ENCODE measurements around the gene GPBP1.

GPBP1 gene

GRCh38 chr5:57199866-57200265 lies 26.0 kb downstream of the GPBP1 start:
- Histone ChIP-seq H3K4me2 (ENCODE audit: low read length) (no peak overlapping the region), H3K9me3 (ENCODE audit: insufficient read depth, low read depth, low read length) (no peaks in the 10 kb centered on the region), H4K91ac (ENCODE audit: low read depth, low read length) (no peak overlapping the region), H3K4me1 (ENCODE audit: control insufficient read depth in 1 of 2, insufficient read depth in 2 of 2, low read length in 2 of 2) (no peaks in the 10 kb centered on the region), H2BK120ac (ENCODE audit: insufficient read depth, low read length, poor library complexity) (no peak overlapping the region), H2BK5ac (ENCODE audit: low read depth, low read length, poor library complexity) (no peak overlapping the region), H4K12ac (ENCODE audit: low read depth, low read length) (no peak overlapping the region), H3K79me1 (ENCODE audit: low read length) (no peaks in the 10 kb centered on the region), H3K18ac (ENCODE audit: low read length) (no peak overlapping the region), H4K8ac (ENCODE audit: low read depth, low read length) (no peak overlapping the region), H3K36me3 (ENCODE audit: control insufficient read depth in 1 of 2, insufficient read depth in 2 of 2, low read length in 2 of 2) (peaks cover 5% of the 10 kb centered on the region in 2 experiments), H3K27me3 (ENCODE audit: insufficient read depth, low read length) (no peaks in the 10 kb centered on the region), H2BK12ac (ENCODE audit: low read length) (no peak overlapping the region), H3K4ac (ENCODE audit: low read depth, low read length) (peak overlapping the region; percentile 80), H3K9ac (ENCODE audit: low read length) (no peak overlapping the region), H3K79me2 (ENCODE audit: control insufficient read depth, insufficient read depth, low read length, poor library complexity) (peaks cover 18% of the 10 kb centered on the region), H2AK5ac (ENCODE audit: low read length) (no peak overlapping the region), H3K14ac (ENCODE audit: low read length) (no peak overlapping the region), H3K4me3 (ENCODE audit: low read depth, low read length) (no peak overlapping the region), H3K23ac (ENCODE audit: low read length) (no peak overlapping the region), H2AFZ (ENCODE audit: insufficient read depth, low read length, poor library complexity) (no peak overlapping the region), H3K27ac (ENCODE audit: low read depth, low read length) (no peak overlapping the region)
- WGBS (ENCODE audit: extremely low coverage, insufficient coverage, insufficient read length), result no CpG with 5 or more reads among the region's 8 CpGs
- DNase-seq, result no peak

GRCh38 chr5:57202811-57203210 lies 29.0 kb downstream of the GPBP1 start:
- no peak for DNase-seq
- Histone ChIP-seq H3K9me3 (ENCODE audit: insufficient read depth, low read depth, low read length) (no peaks in the 10 kb centered on the region), H4K12ac (ENCODE audit: low read depth, low read length) (no peak overlapping the region), H2AFZ (ENCODE audit: insufficient read depth, low read length, poor library complexity) (no peak overlapping the region), H3K79me1 (ENCODE audit: low read length) (no peaks in the 10 kb centered on the region), H3K79me2 (ENCODE audit: control insufficient read depth, insufficient read depth, low read length, poor library complexity) (peaks cover 25% of the 10 kb centered on the region), H3K4me3 (ENCODE audit: low read depth, low read length) (no peak overlapping the region), H3K14ac (ENCODE audit: low read length) (no peak overlapping the region), H3K18ac (ENCODE audit: low read length) (no peak overlapping the region), H3K9ac (ENCODE audit: low read length) (no peak overlapping the region), H3K36me3 (ENCODE audit: control insufficient read depth in 1 of 2, insufficient read depth in 2 of 2, low read length in 2 of 2) (peaks cover 2 to 5% of the 10 kb centered on the region in 2 experiments), H3K27ac (ENCODE audit: low read depth, low read length) (no peak overlapping the region), H4K91ac (ENCODE audit: low read depth, low read length) (no peak overlapping the region), H2BK120ac (ENCODE audit: insufficient read depth, low read length, poor library complexity) (no peak overlapping the region), H4K8ac (ENCODE audit: low read depth, low read length) (no peak overlapping the region), H2AK5ac (ENCODE audit: low read length) (no peak overlapping the region), H3K4me1 (ENCODE audit: control insufficient read depth in 1 of 2, insufficient read depth in 2 of 2, low read length in 2 of 2) (no peaks in the 10 kb centered on the region), H3K27me3 (ENCODE audit: insufficient read depth, low read length) (no peaks in the 10 kb centered on the region), H2BK5ac (ENCODE audit: low read depth, low read length, poor library complexity) (no peak overlapping the region), H3K4me2 (ENCODE audit: low read length) (no peak overlapping the region), H3K23ac (ENCODE audit: low read length) (no peak overlapping the region), H3K4ac (ENCODE audit: low read depth, low read length) (no peak overlapping the region), H2BK12ac (ENCODE audit: low read length) (no peak overlapping the region)
- 100% methylated on average over 1 of the region's 1 CpG for WGBS (ENCODE audit: extremely low coverage, insufficient coverage, insufficient read length)

DNA sequence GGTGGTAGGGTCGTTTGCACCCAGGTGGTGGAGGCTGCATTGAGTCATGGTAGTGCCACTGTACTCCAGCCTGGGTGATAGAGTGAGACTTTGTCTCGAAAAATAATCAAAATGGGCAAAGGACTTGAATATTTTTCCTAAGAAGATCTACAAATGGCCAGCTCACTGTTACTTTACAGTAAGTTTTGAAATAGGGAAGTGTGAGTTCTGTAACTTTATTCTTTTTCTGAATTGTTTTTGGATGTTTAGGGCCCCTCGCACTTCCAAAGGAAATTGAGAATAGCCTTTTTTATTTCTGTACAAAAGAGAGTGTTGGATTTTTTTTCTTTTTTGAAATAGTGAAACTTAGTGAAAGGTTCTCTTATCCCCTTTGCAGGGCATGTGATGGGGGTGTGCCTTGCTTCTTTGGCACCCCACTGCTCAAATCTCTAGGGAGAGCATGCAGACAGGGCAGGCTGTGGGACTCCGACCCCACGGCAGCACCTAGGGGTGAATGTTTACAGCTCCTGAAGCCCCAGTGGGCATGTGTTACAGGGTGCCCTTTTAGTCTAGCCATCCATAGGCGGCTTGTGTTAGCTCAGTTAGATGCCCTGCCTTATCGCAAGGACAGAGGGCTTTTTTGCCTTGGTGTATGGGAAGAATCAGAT lies 33.3 kb downstream of the GPBP1 start:
- H4K91ac ChIP-seq (ENCODE audit: low read depth, low read length), result no peak overlapping the region
- no peak overlapping the region for H2BK5ac ChIP-seq (ENCODE audit: low read depth, low read length, poor library complexity)
- no peak overlapping the region for H3K18ac ChIP-seq (ENCODE audit: low read length)
- H2BK120ac ChIP-seq (ENCODE audit: insufficient read depth, low read length, poor library complexity), result no peak overlapping the region
- no peak overlapping the region for H3K9ac ChIP-seq (ENCODE audit: low read length)
- peaks cover 4 to 9% of the 10 kb centered on the region in 2 experiments for H3K36me3 ChIP-seq (ENCODE audit: control insufficient read depth in 1 of 2, insufficient read depth in 2 of 2, low read length in 2 of 2)
- no peak overlapping the region for H2AK5ac ChIP-seq (ENCODE audit: low read length)
- H3K27ac ChIP-seq (ENCODE audit: low read depth, low read length), result no peak overlapping the region
- H3K14ac ChIP-seq (ENCODE audit: low read length), result no peak overlapping the region
- H4K12ac ChIP-seq (ENCODE audit: low read depth, low read length), result no peak overlapping the region
- H3K23ac ChIP-seq (ENCODE audit: low read length), result no peak overlapping the region
- peaks cover 2 to 9% of the 10 kb centered on the region in 2 experiments for H3K4me1 ChIP-seq (ENCODE audit: control insufficient read depth in 1 of 2, insufficient read depth in 2 of 2, low read length in 2 of 2)
- H3K4ac ChIP-seq (ENCODE audit: low read depth, low read length), result peak overlapping the region; percentile 96
- DNase-seq, result no peak
- H3K9me3 ChIP-seq (ENCODE audit: insufficient read depth, low read depth, low read length), result no peaks in the 10 kb centered on the region
- peak overlapping the region; percentile 17 for H2AFZ ChIP-seq (ENCODE audit: insufficient read depth, low read length, poor library complexity)
- H3K79me2 ChIP-seq (ENCODE audit: control insufficient read depth, insufficient read depth, low read length, poor library complexity), result peaks cover 23% of the 10 kb centered on the region
- H3K27me3 ChIP-seq (ENCODE audit: insufficient read depth, low read length), result no peaks in the 10 kb centered on the region
- peak overlapping the region; percentile 34 for H3K4me3 ChIP-seq (ENCODE audit: low read depth, low read length)
- no peak overlapping the region for H4K8ac ChIP-seq (ENCODE audit: low read depth, low read length)
- no CpG with 5 or more reads among the region's 7 CpGs for WGBS (ENCODE audit: extremely low coverage, insufficient coverage, insufficient read length)
- no peak overlapping the region for H2BK12ac ChIP-seq (ENCODE audit: low read length)
- no peak overlapping the region for H3K4me2 ChIP-seq (ENCODE audit: low read length)
- no peaks in the 10 kb centered on the region for H3K79me1 ChIP-seq (ENCODE audit: low read length)

GRCh38 chr5:57207681-57208080 lies 33.8 kb downstream of the GPBP1 start:
- no peak overlapping the region for H3K18ac ChIP-seq (ENCODE audit: low read length)
- peaks cover 2 to 9% of the 10 kb centered on the region in 2 experiments for H3K4me1 ChIP-seq (ENCODE audit: control insufficient read depth in 1 of 2, insufficient read depth in 2 of 2, low read length in 2 of 2)
- H2BK120ac ChIP-seq (ENCODE audit: insufficient read depth, low read length, poor library complexity), result no peak overlapping the region
- H2AFZ ChIP-seq (ENCODE audit: insufficient read depth, low read length, poor library complexity), result no peak overlapping the region
- peaks cover 4 to 9% of the 10 kb centered on the region in 2 experiments for H3K36me3 ChIP-seq (ENCODE audit: control insufficient read depth in 1 of 2, insufficient read depth in 2 of 2, low read length in 2 of 2)
- no peak overlapping the region for H3K23ac ChIP-seq (ENCODE audit: low read length)
- WGBS (ENCODE audit: extremely low coverage, insufficient coverage, insufficient read length), result no CpG with 5 or more reads among the region's 7 CpGs
- H2BK12ac ChIP-seq (ENCODE audit: low read length), result no peak overlapping the region
- H3K27me3 ChIP-seq (ENCODE audit: insufficient read depth, low read length), result no peaks in the 10 kb centered on the region
- H3K9me3 ChIP-seq (ENCODE audit: insufficient read depth, low read depth, low read length), result no peaks in the 10 kb centered on the region
- peak overlapping the region; percentile 34 for H3K4me3 ChIP-seq (ENCODE audit: low read depth, low read length)
- H3K27ac ChIP-seq (ENCODE audit: low read depth, low read length), result no peak overlapping the region
- H3K4ac ChIP-seq (ENCODE audit: low read depth, low read length), result peak overlapping the region; percentile 96
- H2BK5ac ChIP-seq (ENCODE audit: low read depth, low read length, poor library complexity), result no peak overlapping the region
- H3K14ac ChIP-seq (ENCODE audit: low read length), result no peak overlapping the region
- no peak overlapping the region for H3K4me2 ChIP-seq (ENCODE audit: low read length)
- no peak overlapping the region for H4K91ac ChIP-seq (ENCODE audit: low read depth, low read length)
- H4K12ac ChIP-seq (ENCODE audit: low read depth, low read length), result no peak overlapping the region
- no peak overlapping the region for H2AK5ac ChIP-seq (ENCODE audit: low read length)
- H4K8ac ChIP-seq (ENCODE audit: low read depth, low read length), result no peak overlapping the region
- H3K9ac ChIP-seq (ENCODE audit: low read length), result no peak overlapping the region
- no peak for DNase-seq
- peaks cover 23% of the 10 kb centered on the region for H3K79me2 ChIP-seq (ENCODE audit: control insufficient read depth, insufficient read depth, low read length, poor library complexity)
- no peaks in the 10 kb centered on the region for H3K79me1 ChIP-seq (ENCODE audit: low read length)
